ENCODE measurements around the gene FRMD1. TPM values are rescaled to one million over a fixed set of nuclear protein-coding genes. Genes with fewer than 3 reads are reported as not detected.

FRMD1 gene
- total RNA-seq, 1 experiment from 2014 or later: not detected

DNA sequence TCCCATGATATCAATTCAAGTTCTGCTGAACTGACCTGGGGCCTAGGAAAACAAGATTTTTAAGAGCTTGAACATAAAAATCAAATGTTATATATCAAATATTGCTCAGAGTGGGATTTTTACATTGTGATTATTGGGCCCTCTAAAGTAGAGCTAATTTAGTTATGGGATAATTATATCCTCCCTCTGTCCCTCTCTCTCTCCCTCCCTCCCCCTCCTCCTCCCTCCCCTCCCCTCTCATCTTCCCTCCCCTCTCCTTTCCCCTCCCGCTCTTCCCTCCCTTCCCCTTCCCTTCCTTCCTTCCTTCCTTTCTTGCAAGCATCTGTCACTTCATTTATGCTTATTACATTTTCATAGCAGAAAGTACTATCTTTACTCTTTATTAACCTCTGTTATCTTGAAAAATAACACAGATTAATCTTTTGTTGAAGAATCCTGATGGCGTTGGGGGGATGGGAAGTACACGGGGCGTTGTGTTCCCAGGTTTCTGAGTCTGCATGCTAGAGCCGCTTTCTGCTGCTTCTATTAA is 48.7 kb downstream of the FRMD1 start:
- ChIA-PET CTCF (no interaction called here), POLR2A (no interaction called here), RAD21 (ENCODE audit: low non-redundant PET in 1 of 2, low total read pairs in 2 of 2, uncharacterized antibody in 2 of 2, unreplicated experiment in 2 of 2) (no interaction called here)
- no peaks in the 10 kb centered on the region for H3K9me2 ChIP-seq (ENCODE audit: insufficient read depth)
- no peaks in the 10 kb centered on the region for H3K27me3 ChIP-seq (ENCODE audit: insufficient read depth, low read length)
- H3K79me2 ChIP-seq (ENCODE audit: insufficient read depth, low read length): no peaks in the 10 kb centered on the region
- peaks cover 0 to 6% of the 10 kb centered on the region in 2 experiments; a peak in 3 of 4 replicates for H3K4me1 ChIP-seq (ENCODE audit: control insufficient read depth in 1 of 2, insufficient read depth in 2 of 2, low read length in 2 of 2)
- H3K4me2 ChIP-seq (ENCODE audit: low read length): no peak overlapping the region
- H3K36me3 ChIP-seq (ENCODE audit: control insufficient read depth in 1 of 2, insufficient read depth in 2 of 2, low read length in 2 of 2): no peaks in the 10 kb centered on the region
- no peak overlapping the region for H3K9ac ChIP-seq (ENCODE audit: low read length)
- TF ChIP-seq ZNF274 (IDR thresholded peaks at IDR 0.05; ENCODE audit: low read depth, low read length): no peak
- TF ChIP-seq, protein P1, sequence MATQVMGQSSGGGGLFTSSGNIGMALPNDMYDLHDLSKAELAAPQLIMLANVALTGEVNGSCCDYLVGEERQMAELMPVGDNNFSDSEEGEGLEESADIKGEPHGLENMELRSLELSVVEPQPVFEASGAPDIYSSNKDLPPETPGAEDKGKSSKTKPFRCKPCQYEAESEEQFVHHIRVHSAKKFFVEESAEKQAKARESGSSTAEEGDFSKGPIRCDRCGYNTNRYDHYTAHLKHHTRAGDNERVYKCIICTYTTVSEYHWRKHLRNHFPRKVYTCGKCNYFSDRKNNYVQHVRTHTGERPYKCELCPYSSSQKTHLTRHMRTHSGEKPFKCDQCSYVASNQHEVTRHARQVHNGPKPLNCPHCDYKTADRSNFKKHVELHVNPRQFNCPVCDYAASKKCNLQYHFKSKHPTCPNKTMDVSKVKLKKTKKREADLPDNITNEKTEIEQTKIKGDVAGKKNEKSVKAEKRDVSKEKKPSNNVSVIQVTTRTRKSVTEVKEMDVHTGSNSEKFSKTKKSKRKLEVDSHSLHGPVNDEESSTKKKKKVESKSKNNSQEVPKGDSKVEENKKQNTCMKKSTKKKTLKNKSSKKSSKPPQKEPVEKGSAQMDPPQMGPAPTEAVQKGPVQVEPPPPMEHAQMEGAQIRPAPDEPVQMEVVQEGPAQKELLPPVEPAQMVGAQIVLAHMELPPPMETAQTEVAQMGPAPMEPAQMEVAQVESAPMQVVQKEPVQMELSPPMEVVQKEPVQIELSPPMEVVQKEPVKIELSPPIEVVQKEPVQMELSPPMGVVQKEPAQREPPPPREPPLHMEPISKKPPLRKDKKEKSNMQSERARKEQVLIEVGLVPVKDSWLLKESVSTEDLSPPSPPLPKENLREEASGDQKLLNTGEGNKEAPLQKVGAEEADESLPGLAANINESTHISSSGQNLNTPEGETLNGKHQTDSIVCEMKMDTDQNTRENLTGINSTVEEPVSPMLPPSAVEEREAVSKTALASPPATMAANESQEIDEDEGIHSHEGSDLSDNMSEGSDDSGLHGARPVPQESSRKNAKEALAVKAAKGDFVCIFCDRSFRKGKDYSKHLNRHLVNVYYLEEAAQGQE (IDR thresholded peaks at IDR 0.05; ENCODE audit: low read depth): no peak
- no peak for TF ChIP-seq CBX3 (IDR thresholded peaks at IDR 0.05; ENCODE audit: low read depth)
- TF ChIP-seq EZH2phosphoT487 (IDR thresholded peaks at IDR 0.05; ENCODE audit: borderline replicate concordance): no peak
- no peak for TF ChIP-seq JUND (IDR thresholded peaks at IDR 0.05)
- no peak for TF ChIP-seq RAD21 (IDR thresholded peaks at IDR 0.05; ENCODE audit: low read depth)
- no peak for TF ChIP-seq POLR2A (IDR thresholded peaks at IDR 0.05; ENCODE audit: borderline replicate concordance, extremely low read depth, insufficient read depth, insufficient read length)
- TF ChIP-seq, protein P2, sequence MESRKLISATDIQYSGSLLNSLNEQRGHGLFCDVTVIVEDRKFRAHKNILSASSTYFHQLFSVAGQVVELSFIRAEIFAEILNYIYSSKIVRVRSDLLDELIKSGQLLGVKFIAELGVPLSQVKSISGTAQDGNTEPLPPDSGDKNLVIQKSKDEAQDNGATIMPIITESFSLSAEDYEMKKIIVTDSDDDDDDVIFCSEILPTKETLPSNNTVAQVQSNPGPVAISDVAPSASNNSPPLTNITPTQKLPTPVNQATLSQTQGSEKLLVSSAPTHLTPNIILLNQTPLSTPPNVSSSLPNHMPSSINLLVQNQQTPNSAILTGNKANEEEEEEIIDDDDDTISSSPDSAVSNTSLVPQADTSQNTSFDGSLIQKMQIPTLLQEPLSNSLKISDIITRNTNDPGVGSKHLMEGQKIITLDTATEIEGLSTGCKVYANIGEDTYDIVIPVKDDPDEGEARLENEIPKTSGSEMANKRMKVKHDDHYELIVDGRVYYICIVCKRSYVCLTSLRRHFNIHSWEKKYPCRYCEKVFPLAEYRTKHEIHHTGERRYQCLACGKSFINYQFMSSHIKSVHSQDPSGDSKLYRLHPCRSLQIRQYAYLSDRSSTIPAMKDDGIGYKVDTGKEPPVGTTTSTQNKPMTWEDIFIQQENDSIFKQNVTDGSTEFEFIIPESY (IDR thresholded peaks at IDR 0.05; ENCODE audit: extremely low read depth, insufficient replicate concordance, low read length): no peak
- no peak for TF ChIP-seq POLR2AphosphoS5 (IDR thresholded peaks at IDR 0.05; ENCODE audit: low read depth, low read length)
- TF ChIP-seq YY1 (IDR thresholded peaks at IDR 0.05; ENCODE audit: extremely low read depth, insufficient replicate concordance, low read depth, low read length): no peak
- TF ChIP-seq FOSL1 (IDR thresholded peaks at IDR 0.05; ENCODE audit: low read depth): no peak
- TF ChIP-seq EZH2 (IDR thresholded peaks at IDR 0.05): no peak
- TF ChIP-seq SIN3A (IDR thresholded peaks at IDR 0.05; ENCODE audit: low read depth): no peak
- TF ChIP-seq, protein P3, sequence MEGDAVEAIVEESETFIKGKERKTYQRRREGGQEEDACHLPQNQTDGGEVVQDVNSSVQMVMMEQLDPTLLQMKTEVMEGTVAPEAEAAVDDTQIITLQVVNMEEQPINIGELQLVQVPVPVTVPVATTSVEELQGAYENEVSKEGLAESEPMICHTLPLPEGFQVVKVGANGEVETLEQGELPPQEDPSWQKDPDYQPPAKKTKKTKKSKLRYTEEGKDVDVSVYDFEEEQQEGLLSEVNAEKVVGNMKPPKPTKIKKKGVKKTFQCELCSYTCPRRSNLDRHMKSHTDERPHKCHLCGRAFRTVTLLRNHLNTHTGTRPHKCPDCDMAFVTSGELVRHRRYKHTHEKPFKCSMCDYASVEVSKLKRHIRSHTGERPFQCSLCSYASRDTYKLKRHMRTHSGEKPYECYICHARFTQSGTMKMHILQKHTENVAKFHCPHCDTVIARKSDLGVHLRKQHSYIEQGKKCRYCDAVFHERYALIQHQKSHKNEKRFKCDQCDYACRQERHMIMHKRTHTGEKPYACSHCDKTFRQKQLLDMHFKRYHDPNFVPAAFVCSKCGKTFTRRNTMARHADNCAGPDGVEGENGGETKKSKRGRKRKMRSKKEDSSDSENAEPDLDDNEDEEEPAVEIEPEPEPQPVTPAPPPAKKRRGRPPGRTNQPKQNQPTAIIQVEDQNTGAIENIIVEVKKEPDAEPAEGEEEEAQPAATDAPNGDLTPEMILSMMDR (IDR thresholded peaks at IDR 0.05 in 2 of 3, conservative IDR thresholded peaks at IDR 0.05 in 1 of 3; ENCODE audit: borderline replicate concordance in 1 of 3, insufficient read depth in 1 of 3, low read depth in 2 of 3, low read length in 2 of 3): no peak
- no peak for TF ChIP-seq EGR1 (IDR thresholded peaks at IDR 0.05; ENCODE audit: low read depth)
- no peak for TF ChIP-seq SRF (IDR thresholded peaks at IDR 0.05; ENCODE audit: low read depth)
- TF ChIP-seq SP1 (IDR thresholded peaks at IDR 0.05; ENCODE audit: low read depth): no peak
- TF ChIP-seq TCF7L2 (IDR thresholded peaks at IDR 0.05; ENCODE audit: borderline replicate concordance, extremely low read depth, insufficient read depth, insufficient read length): no peak
- no peak for TF ChIP-seq ELF1 (IDR thresholded peaks at IDR 0.05; ENCODE audit: borderline replicate concordance, low read depth)
- TF ChIP-seq, protein P4, sequence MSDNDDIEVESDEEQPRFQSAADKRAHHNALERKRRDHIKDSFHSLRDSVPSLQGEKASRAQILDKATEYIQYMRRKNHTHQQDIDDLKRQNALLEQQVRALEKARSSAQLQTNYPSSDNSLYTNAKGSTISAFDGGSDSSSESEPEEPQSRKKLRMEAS (IDR thresholded peaks at IDR 0.05): no peak
- no peaks in the 10 kb centered on the region for H3K9me3 ChIP-seq (ENCODE audit: control insufficient read depth in 1 of 2, insufficient read depth in 1 of 2, low read depth in 1 of 2, low read length in 2 of 2)
- H2AFZ ChIP-seq (ENCODE audit: low read depth, low read length, poor library complexity, severe bottlenecking): no peak overlapping the region
- intact Hi-C loops (cut with micrococcal nuclease): no loop called here
- DNase-seq (ENCODE audit: low read depth, low spot score) (no peak), ATAC-seq (no peak)
- BruUV-seq (replicated peaks): no TSS peak
- H3K4me3 ChIP-seq (replicated peaks in 1 of 2; ENCODE audit: low read depth in 1 of 2, low read length in 2 of 2): no peak overlapping the region
- H3K27ac ChIP-seq (ENCODE audit: low read depth, low read length): no peak overlapping the region
- H4K20me1 ChIP-seq (ENCODE audit: insufficient read depth): no peaks in the 10 kb centered on the region

All from HCT116 (cell line).